ENCODE data around the gene TTC9C. TPM values are rescaled to one million over a fixed set of nuclear protein-coding genes. Genes with fewer than 3 reads are reported as not detected.
A peak's percentile ranks its signal among the peaks of the same experiment; 100 is the strongest.
"Not testable (repeated sequence)": the region's sequence is repeated elsewhere in the genome, so short reads cannot be mapped to it uniquely, and the experiment has no call there.

TTC9C gene
- total RNA-seq, 1 donor from 2014 or later = 19.7 TPM

- not testable (repeated sequence) for DNase-seq (ENCODE audit: low read depth)
Measured at GRCh38 chr11:62749931-62750330, 21.6 kb downstream of the TTC9C start.

GRCh38 chr11:62752177-62752785, 24.0 kb downstream of the TTC9C start:
- no peak for DNase-seq (ENCODE audit: low read depth)

DNA sequence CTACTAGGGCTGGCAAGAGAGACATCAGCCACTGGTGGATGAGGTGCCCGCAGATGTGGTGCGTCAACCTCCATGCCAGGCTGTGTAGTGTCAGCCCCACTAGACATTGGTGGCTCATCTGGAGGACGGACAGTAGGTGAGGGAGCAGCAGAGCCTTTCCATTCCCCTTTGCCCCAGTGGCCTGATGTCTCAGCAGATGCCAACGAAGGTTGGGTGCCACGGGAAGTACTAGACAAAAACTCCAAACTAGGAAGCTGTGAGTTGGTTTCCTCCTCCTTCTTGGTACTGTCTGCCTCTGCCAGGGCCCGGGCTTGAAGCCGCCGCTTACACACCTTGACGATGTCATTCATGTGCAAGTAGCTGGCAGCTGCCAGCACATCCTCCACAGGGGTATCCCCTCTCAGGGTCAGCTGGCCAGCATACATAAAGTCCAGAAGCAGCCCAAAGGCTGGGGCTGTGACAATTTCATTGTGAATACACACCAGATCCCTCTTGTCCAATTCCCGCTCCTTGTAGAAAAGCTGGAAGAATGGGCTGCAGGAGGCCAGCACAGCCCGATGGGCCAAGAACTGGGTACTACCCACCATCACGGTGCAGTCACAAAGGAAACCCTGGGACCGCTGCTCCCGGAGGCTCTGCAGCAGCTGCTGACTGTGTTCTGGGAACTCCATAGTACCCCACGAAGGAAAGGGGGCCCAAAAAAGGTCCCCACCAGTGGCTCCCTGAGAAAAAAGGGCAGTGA, 24.9 kb downstream of the TTC9C start:
- DNase-seq (ENCODE audit: low read depth) = no peak

DNA sequence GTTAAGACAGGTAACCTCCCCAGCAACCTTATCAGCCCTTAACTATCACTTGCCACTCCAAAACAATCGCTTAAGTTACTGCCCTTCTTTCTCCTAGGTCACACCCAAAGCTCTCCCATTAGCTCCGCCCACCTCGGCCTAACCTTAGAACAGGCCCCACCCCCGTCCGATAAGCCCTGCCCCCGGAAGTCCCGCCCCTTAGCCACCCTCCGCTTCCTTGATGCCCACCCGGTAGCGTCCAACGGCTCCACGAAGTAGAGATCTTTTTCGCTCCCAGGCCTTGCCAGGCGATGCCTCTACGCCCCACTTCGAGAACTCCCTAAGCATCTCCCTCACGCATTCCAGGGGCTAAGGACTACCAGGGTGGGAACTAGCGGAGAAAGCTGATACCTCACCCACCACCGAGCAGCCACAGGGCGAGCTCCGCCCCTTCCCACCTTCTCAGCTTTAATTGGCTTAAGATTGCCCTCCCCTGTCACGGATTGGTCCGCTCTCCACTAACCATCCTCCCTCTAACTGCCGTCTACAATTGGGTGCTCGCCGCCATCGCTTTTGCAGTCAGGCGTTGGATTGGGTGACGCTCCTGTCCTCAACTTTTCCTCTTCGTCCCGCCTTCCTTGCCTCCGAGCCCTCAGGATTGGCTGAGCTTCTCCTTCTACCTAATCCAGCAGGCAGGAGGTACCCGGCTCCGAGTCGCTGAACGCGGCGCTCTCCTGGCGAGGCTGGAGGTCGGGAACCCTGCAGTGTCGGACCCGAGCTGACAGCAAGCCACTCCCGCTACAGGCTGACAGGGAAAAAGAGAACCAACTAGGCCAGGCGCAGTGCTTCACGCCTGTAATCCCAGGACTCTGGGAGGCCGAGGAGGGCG, 25.7 kb downstream of the TTC9C start, which contains the start of gene ZBTB3:
ZBTB3 (minus strand) TSS at position 425 of the 868 bp plus-strand sequence. CDS start 496 bp downstream, outside the sequence.
- DNase-seq (ENCODE audit: low read depth) = peak; percentile 100

DNA sequence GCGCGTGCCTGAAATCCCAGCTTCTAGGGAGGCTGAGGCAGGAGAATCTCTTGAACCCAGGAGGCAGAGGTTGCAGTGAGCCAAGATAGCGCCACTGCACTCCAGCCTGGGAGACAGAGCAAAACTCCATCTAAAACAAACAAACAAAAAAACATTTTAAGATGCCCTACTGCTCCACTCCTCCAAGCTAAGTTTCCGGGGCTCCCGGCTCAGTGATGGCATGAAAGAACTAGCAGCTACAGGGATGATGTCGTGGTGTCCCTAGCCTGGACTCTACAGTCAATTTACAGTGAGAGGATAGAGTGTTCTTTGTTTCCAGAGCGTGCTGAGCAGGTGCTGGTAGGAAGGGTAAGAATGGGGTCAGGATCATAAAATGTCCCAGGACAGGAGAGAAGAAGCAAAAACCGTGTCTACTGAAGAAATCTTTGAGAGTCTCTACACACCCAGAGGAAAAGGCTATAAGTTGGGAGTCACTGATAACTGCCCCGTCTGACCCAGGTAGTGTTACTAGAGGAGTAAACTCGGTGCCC, 26.9 kb downstream of the TTC9C start:
- DNase-seq (ENCODE audit: low read depth) = no peak

DNA sequence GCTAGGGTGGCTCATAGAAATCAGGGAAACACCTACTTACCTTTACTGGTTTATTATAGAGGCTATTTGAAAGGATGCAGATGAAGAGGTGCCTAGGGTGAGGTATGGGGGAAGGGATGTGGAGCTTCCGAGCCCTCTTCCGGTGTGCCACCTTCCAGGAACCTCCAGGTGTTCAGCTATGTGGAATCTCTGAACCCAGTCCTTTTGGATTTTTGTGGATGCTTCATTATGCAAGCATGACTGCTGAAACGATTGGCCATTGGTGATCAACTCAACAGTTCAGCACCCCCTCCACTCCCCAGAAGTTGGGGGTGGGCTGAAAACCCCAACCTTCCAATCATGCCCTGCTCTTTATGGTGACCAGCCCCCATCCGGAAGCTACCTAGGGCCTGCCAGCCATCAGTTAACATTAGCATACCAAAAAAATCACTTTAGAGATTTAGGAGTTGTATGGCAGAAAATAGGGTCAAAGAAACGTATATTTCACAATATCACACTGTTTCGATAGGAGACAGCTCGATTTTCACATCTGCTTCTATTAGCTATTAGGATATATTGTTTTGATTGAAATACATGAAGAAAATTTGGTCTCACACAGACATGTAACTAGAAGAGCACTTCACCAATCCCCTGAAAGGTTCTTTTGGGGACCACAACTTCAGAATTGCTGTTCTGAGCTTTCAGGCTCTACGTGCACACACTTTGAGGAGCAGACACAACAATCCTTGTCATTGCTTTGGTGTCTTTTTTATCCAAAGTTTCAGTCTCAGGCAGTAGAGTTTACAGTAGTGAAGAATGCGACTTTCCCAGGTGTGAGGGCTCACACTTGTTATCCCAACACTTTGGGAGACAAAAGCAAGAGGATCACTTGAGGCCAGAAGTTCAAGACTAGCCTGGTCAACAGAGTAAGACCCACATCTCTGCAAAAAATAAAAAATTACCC, 29.8 kb downstream of the TTC9C start:
- DNase-seq (ENCODE audit: low read depth) = no peak

GRCh38 chr11:62760867-62761227, 32.6 kb downstream of the TTC9C start:
- DNase-seq (ENCODE audit: low read depth) = not testable (repeated sequence)

DNA sequence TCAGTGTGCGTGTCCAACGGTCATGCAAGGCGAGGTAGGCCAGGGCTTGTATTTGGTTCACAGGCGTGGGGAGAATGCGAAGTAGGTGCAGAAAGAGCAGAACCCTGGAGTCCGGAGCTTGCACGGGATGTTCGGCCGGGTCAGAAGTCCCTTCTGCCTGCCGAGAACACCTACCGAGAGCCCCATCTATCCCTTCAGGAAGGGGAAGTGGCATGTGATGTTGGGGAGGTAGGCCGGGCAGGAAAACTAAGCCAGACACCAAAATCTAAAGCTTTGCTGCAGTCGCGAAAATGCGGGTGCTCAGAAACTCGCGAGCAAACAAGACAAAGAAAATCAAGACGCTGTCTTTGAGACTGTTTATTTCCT, 42.5 kb downstream of the TTC9C start:
- DNase-seq (ENCODE audit: low read depth) = no peak

DNA sequence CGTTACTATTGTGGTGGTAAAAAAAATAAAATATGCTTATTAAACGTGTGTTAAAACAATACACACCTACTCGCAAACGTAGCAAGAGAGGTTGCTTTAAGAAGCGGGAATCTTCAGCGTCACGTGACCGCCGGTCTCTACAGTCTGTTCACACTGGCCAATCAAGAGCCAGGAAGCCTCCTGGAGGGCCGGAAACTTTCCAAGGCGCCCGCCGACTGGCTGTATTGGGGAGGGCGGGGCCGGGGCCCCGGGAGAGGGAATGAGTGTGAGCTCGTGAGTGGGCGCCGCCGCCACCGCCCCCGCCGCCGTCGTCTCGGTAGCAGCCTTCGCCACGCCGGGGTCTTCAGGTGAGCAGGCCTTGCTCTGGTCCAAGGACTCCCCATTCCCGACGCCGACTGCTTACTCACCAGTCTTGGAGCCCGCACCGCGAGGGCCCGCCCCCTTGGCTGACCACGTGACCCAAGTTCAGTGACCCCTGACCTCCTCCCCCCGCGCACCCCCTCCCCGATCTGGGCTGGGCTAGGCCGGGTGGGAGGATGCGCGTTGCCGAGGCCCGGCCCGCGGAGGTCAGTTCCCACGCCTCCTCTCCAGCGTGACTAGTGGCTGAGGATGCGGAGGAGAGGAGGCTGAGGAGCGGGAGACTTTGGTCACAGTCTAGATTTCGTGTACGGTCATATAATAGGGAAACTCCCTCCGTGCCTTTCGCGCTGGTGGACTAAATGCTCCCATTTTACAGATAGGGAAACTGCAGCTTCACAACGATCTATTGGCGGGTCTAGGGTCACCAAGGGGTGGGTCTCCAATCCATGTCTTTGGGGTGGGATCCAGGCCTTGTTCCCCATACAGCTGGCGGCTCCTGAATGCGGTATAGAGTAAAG, 43.1 kb downstream of the TTC9C start, which contains the start of gene TAF6L:
TAF6L (plus strand) TSS at position 253 of the 878 bp plus-strand sequence. CDS start 4,388 bp downstream, outside the sequence.
- peak; percentile 99 for DNase-seq (ENCODE audit: low read depth)

DNA sequence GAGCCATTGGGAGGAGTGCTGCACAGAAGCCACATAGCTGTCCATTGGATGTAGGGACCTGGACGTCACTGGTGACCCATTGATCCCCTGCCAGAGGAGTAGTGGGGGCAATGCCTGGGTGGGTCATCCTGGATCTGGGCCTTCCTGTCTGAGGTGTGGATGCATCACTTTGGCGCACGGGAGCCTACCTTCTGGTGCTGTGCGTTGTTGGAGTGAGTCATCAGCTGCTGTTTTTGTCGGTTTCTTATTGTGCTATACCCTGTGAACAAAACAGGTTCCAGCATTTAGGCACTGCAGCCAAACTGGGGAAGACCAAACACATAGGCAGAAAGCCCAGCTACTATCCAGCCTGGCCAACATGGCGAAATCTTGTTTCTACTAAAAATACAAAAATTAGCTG, 46.1 kb downstream of the TTC9C start:
- no peak for DNase-seq (ENCODE audit: low read depth)

- no peak for DNase-seq (ENCODE audit: low read depth)
Measured at GRCh38 chr11:62775646-62776045, 47.4 kb downstream of the TTC9C start.

GRCh38 chr11:62777389-62777788, 49.1 kb downstream of the TTC9C start:
- DNase-seq (ENCODE audit: low read depth) = no peak

- no peak for DNase-seq (ENCODE audit: low read depth)
Measured at GRCh38 chr11:62778441-62778840, 50.2 kb downstream of the TTC9C start.

- no peak for DNase-seq (ENCODE audit: low read depth)
Measured at GRCh38 chr11:62782753-62783152, 54.5 kb downstream of the TTC9C start.

DNA sequence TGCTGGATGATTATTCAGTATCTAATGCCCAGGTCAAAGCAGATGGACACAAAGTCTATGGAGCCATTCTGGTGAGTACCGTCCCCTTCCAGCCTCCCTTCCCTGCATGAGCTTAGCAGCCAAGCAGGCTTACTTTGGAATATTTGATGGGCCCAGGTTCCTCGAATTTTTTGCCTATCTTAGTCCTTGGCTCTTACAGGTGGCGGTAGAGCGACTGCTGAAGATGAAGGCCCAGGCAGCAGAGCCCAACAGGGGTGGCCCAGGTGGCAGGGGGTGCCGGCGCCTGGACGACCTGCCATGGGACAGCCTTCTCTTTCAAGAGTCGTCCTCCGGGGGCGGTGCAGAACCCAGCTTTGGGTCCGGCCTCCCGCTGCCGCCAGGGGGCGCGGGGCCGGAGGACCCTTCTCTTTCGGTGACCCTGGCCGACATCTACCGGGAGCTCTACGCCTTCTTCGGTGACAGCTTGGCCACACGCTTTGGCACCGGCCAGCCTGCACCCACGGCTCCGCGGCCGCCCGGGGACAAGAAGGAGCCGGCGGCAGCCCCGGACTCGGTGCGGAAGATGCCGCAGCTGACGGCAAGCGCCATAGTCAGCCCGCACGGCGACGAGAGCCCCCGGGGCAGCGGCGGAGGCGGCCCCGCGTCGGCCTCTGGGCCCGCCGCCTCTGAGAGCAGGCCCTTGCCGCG, 58.2 kb downstream of the TTC9C start:
- DNase-seq (ENCODE audit: low read depth) = peak; percentile 90

- peak; percentile 99 for DNase-seq (ENCODE audit: low read depth)
Measured at GRCh38 chr11:62787005-62787759, 58.9 kb downstream of the TTC9C start, which contains the start of gene TMEM179B. Gene TMEM179B (plus strand): TSS chr11:62787402. CDS start chr11:62787432, 30 bp downstream.

Data from myocyte (in vitro differentiated cells).